ENCODE measurements around the gene CEP63.
"Not testable (repeated sequence)": the region's sequence is repeated elsewhere in the genome, so short reads cannot be mapped to it uniquely, and the experiment has no call there.

Gene CEP63

DNA sequence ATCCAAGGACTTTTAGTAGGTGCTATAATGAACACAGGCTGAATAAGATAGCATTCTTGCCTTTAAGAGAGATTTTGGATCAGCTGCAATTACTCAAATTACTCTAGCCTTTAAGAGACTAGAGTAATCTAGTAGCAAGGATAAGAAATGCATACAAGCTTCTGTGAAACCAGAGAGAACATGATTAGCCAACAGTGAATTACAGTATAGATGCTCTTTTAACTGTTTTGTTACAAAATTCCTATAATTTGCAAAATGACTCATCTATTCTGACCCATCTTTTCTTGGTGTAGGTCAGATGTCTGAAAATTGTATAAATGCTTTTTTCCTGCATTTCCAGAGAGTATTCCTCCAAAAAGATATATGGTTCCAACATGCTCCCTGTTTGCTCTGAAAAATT is 66.9 kb downstream of the CEP63 start:
- TF ChIP-seq, protein P1, sequence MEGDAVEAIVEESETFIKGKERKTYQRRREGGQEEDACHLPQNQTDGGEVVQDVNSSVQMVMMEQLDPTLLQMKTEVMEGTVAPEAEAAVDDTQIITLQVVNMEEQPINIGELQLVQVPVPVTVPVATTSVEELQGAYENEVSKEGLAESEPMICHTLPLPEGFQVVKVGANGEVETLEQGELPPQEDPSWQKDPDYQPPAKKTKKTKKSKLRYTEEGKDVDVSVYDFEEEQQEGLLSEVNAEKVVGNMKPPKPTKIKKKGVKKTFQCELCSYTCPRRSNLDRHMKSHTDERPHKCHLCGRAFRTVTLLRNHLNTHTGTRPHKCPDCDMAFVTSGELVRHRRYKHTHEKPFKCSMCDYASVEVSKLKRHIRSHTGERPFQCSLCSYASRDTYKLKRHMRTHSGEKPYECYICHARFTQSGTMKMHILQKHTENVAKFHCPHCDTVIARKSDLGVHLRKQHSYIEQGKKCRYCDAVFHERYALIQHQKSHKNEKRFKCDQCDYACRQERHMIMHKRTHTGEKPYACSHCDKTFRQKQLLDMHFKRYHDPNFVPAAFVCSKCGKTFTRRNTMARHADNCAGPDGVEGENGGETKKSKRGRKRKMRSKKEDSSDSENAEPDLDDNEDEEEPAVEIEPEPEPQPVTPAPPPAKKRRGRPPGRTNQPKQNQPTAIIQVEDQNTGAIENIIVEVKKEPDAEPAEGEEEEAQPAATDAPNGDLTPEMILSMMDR (IDR thresholded peaks at IDR 0.05; ENCODE audit: low read length, missing control alignments): no peak
- DNase-seq (ENCODE audit: low read depth): no peak
- no peak overlapping the region for H3K4me3 ChIP-seq (replicated peaks; ENCODE audit: low read depth, low read length)

DNA sequence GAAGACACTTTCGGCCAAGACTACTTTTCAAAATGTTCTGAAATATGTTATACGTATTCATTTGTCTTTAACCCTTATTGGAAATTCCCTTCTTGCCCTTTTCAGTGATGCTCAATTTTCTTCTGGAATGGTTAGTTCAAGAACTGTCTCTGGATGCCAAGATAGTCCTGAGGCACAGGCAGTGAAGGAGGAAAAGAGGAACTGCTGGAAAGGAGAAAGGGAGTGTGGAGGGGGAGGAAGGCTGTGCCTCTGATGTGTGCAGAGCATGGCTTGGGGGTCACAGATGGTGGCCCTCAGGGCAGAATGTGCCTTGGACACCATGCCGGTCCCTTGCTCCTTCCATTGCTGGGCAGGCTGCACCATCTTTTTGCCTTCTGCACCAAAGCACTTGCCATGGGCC is 73.7 kb downstream of the CEP63 start:
- no peak for DNase-seq (ENCODE audit: low read depth)
- TF ChIP-seq, protein P1 (IDR thresholded peaks at IDR 0.05; ENCODE audit: low read length, missing control alignments): no peak
- no peak overlapping the region for H3K4me3 ChIP-seq (replicated peaks; ENCODE audit: low read depth, low read length)

DNA sequence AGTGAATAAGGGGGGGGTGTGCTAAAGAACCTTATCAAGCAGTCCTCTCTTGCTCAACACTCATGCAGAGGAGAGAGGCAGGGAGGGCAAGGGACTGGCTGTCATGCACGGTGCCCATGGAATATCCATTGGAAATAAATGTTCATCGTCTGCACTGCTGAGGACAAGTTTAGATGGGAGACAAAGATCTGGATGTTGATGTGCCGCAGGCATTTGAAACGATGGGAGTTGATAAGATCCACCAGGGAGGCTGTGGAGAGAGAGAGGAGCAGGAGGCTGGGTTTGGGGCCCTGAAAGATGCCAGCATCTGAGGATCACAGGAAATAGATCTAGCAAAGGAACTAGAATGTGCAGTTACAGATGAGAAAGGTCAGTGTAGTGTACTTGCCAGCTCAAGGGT is 76.2 kb downstream of the CEP63 start:
- H3K4me3 ChIP-seq (replicated peaks; ENCODE audit: low read depth, low read length): no peak overlapping the region
- TF ChIP-seq, protein P1 (IDR thresholded peaks at IDR 0.05; ENCODE audit: low read length, missing control alignments): no peak
- no peak for DNase-seq (ENCODE audit: low read depth)

DNA sequence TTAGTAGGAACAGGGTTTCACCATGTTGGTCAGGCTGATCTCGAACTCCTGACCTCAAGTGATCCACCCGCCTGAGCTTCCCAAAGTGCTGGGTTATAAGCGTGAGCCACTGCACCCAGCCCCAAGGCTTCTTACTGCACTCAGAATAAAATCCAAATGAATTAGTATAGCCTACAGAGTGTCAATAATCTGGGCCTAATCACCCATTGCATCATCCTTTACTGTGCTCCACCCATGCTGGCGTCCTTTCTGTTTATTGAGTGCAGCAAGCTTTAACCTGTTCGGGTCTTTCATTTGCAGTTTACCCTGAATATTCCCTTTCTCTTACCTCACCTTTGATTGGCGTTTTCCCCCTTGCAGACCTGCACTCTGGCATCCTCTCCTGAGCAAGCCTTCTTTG is 77.7 kb downstream of the CEP63 start:
- no peak overlapping the region for H3K4me3 ChIP-seq (replicated peaks; ENCODE audit: low read depth, low read length)
- DNase-seq (ENCODE audit: low read depth): no peak
- TF ChIP-seq, protein P1 (IDR thresholded peaks at IDR 0.05; ENCODE audit: low read length, missing control alignments): no peak

DNA sequence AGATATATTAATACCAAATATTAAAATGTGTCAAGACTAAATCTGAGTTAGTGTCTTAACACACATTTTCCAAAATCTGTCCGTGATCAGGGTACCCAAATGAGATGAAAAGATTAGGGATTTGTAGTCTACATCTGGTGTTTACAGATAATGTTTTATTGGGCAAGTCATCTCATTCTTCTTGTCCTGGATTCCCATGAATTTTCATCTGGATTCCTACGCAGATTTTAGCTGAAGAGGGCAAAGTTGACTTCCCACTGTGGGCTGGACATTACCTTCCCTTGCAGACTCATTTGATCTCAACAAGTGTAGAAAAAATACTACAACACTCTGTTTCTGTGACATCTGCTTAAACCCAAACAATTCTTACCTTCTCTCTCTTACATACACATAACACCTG is 79.1 kb downstream of the CEP63 start:
- TF ChIP-seq, protein P1 (IDR thresholded peaks at IDR 0.05; ENCODE audit: low read length, missing control alignments): no peak
- no peak for DNase-seq (ENCODE audit: low read depth)
- H3K4me3 ChIP-seq (replicated peaks; ENCODE audit: low read depth, low read length): no peak overlapping the region

DNA sequence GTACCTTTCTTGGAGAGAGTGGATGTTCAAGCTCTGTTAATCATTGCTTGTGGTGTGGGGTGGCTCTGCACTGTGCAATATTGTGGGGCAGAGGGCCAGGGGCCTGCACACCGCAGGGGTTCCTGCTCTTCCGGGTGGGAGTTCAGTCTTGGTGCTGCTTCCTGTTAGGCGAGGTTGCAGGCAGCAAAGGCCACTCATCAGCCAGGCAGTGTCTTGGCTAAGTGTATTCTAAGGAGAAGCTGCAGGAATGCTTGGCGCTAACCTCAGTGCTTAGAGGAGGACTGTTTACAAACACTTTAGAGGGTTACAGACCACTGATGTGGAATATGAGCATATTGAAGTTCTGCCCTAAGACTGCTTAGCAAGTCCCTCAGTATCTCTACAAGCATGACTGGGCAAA is 81.7 kb downstream of the CEP63 start:
- no peak overlapping the region for H3K4me3 ChIP-seq (replicated peaks; ENCODE audit: low read depth, low read length)
- TF ChIP-seq, protein P1 (IDR thresholded peaks at IDR 0.05; ENCODE audit: low read length, missing control alignments): no peak
- DNase-seq (ENCODE audit: low read depth): no peak

DNA sequence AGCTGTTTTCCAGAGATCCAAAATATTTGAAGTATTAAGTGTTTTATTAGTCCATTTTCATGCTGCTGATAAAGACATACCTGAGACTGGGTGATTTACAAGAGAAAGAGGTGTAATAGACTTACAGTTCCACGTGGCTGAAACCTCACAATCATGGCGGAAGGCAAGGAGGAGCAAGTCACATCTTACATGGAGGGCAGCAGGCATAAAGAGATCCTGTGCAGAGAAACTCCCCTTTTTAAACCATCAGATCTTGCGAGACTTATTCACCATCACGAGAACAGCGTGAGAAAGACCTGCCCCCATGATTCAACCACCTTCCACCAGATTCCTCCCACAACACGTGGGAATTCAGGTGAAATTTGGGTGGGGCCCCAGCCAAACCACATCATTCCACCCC is 82.9 kb downstream of the CEP63 start:
- no peak for DNase-seq (ENCODE audit: low read depth)
- no peak overlapping the region for H3K4me3 ChIP-seq (replicated peaks; ENCODE audit: low read depth, low read length)
- TF ChIP-seq, protein P1 (IDR thresholded peaks at IDR 0.05; ENCODE audit: low read length, missing control alignments): no peak

DNA sequence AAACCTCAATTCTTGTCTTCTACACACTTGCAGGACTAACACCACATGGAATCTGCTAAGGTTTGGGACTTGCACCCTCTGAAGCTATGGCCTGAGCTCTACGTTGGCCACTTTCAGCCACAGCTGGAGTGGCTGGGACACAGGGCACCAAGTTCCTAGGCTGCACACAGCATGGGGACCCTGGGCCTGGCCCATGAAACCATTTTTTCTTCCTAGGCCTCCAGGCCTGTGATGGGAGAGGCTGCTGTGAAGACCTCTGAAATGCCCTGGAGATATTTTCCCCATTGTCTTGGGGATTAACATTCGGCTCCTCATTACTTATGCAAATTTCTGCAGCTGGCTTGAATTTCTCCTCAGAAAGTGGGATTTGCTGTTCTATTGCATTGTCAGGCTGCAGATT is 84.0 kb downstream of the CEP63 start:
- H3K4me3 ChIP-seq (replicated peaks; ENCODE audit: low read depth, low read length); DNase-seq (ENCODE audit: low read depth): not testable (repeated sequence)
